OCI-LY3 (cell line): Measurements from ENCODE around the gene FBLN7.

Experiments used
- H2AFZ ChIP-seq: fragments of 200-600, 300-600 bp; shearing (Covaris generic); 2 replicates; pipeline ENCODE4 v1.6.0; 2014; ENCODE audit warnings: antibody characterized with exemption, low read depth, low read length
- H3K27ac ChIP-seq: fragments of 200-600, 300-600 bp; sonication (generic); 2 replicates; pipeline ENCODE4 v1.5.1; 2014; ENCODE audit warnings: mild to moderate bottlenecking, low read length, moderate library complexity, mixed read lengths
- H3K27me3 ChIP-seq: fragments of 200-600, 300-600 bp; sonication (generic); 2 replicates; pipeline ENCODE4 v1.6.1; 2014; ENCODE audit warnings: low read depth, low read length, mixed read lengths
- H3K36me3 ChIP-seq: fragments of 200-600, 300-600 bp; sonication (generic); replicated peaks from 2 replicates; pipeline ENCODE3; 2014; ENCODE audit warnings: low read depth, low read length, mixed read lengths
- H3K4me1 ChIP-seq: fragments of 300-600, 200-600 bp; sonication (generic); 2 replicates; pipeline ENCODE4 v1.6.1; 2014; ENCODE audit warnings: low read length, mixed read lengths
- H3K4me2 ChIP-seq: fragments of 200-600, 300-600 bp; sonication (generic); 2 replicates; pipeline ENCODE4 v1.6.1; 2014; ENCODE audit warnings: low read length, mixed read lengths
- H3K4me3 ChIP-seq: fragments of 300-600, 200-600 bp; sonication (generic); 2 replicates; pipeline ENCODE4 v1.5.1; 2014; ENCODE audit warnings: antibody characterized with exemption, mild to moderate bottlenecking, low read length, moderate library complexity
- H3K79me2 ChIP-seq: fragments of 300-600, 200-600 bp; shearing (Covaris generic); 2 replicates; pipeline ENCODE4 v1.6.1; 2014; ENCODE audit warnings: mild to moderate bottlenecking, low read length, mixed read lengths
- H3K9ac ChIP-seq: fragments of 300-600, 200-600 bp; shearing (Covaris generic); 2 replicates; pipeline ENCODE4 v1.6.0; 2014; ENCODE audit warnings: mild to moderate bottlenecking, low read length, moderate library complexity
- H3K9me3 ChIP-seq: fragments of 200-600, 300-600 bp; shearing (Covaris generic); 2 replicates; pipeline ENCODE4 v1.6.1; 2014; ENCODE audit warnings: low read length, mixed read lengths; ENCODE audit not compliant: insufficient read depth
- H4K20me1 ChIP-seq: fragments of 200-600, 300-600 bp; sonication (generic); 2 replicates; pipeline ENCODE4 v1.6.1; 2016; ENCODE audit warnings: low read length, mixed read lengths; ENCODE audit not compliant: insufficient read depth
- EZH2phosphoT487 ChIP-seq: fragments of 200-600 bp; shearing (Covaris generic); IDR thresholded peaks from 2 replicates; pipeline ENCODE4 v1.6.1; 2018; ENCODE audit warnings: antibody characterized with exemption, mixed run types, low read depth
- TF ChIP-seq, protein P1 (sequence below): fragments of 200-600, 300-600 bp; sonication (generic); IDR thresholded peaks from 2 replicates; pipeline ENCODE4 v1.5.1; 2014; ENCODE audit warnings: antibody characterized with exemption, low read length, low read depth

Gene FBLN7

DNA sequence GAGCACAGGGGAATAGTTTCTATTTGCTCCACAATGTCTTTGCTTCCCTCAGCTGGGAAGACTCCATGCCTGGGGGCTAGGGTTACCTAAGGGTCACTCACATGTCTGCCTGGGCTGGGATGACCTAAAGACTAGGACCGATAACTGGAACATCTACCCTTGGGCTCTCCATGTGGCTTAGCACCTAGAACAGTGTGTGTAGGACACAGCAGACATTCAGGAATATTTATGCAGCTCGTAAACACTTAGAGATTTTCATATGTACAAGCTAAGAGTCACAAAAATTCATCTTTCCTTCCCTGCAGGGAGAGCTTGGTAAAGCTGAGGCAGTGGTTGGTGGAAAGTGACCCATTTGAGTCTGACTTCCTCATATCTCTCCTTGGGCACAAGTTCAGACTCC is 55.8 kb downstream of the FBLN7 start:
- H3K4me2 ChIP-seq, result no peak overlapping the region
- TF ChIP-seq EZH2phosphoT487, result no peak
- TF ChIP-seq, protein P1, sequence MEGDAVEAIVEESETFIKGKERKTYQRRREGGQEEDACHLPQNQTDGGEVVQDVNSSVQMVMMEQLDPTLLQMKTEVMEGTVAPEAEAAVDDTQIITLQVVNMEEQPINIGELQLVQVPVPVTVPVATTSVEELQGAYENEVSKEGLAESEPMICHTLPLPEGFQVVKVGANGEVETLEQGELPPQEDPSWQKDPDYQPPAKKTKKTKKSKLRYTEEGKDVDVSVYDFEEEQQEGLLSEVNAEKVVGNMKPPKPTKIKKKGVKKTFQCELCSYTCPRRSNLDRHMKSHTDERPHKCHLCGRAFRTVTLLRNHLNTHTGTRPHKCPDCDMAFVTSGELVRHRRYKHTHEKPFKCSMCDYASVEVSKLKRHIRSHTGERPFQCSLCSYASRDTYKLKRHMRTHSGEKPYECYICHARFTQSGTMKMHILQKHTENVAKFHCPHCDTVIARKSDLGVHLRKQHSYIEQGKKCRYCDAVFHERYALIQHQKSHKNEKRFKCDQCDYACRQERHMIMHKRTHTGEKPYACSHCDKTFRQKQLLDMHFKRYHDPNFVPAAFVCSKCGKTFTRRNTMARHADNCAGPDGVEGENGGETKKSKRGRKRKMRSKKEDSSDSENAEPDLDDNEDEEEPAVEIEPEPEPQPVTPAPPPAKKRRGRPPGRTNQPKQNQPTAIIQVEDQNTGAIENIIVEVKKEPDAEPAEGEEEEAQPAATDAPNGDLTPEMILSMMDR, result no peak

DNA sequence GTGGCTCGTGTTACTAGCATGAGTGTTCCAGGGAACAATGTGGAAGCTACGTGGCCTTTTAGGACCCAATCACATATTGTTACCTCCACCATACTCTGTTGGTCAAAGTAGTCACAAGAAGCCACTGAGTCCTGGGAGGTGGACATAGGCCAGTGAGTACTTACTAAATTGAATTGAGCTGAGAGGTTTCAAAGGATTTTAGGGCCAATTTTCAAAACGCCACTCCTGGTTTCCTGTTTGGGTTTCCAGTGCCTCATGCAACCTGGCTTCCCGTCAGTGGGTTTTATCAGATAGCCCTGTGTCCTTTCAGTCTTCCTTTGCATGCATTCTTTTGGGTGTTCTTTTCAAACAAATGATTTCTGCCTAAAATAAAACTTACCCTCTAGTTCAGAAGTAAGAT is 56.3 kb downstream of the FBLN7 start:
- Histone ChIP-seq H3K36me3 (no peaks in the 10 kb centered on the region), H3K9ac (no peak overlapping the region), H4K20me1 (no peaks in the 10 kb centered on the region), H3K79me2 (no peaks in the 10 kb centered on the region), H3K4me3 (no peak overlapping the region), H3K4me2 (no peak overlapping the region), H3K27ac (no peak overlapping the region), H3K9me3 (no peaks in the 10 kb centered on the region), H3K4me1 (no peaks in the 10 kb centered on the region), H3K27me3 (no peaks in the 10 kb centered on the region), H2AFZ (no peak overlapping the region)
- TF ChIP-seq EZH2phosphoT487, result no peak
- TF ChIP-seq, protein P1, result no peak

More for the DNA sequence above, 55.8 kb downstream of the FBLN7 start:
- H3K4me3 ChIP-seq, result no peak overlapping the region
- H3K9me3 ChIP-seq, result no peaks in the 10 kb centered on the region
- H3K36me3 ChIP-seq, result no peaks in the 10 kb centered on the region
- no peak overlapping the region for H3K9ac ChIP-seq
- H3K4me1 ChIP-seq, result no peaks in the 10 kb centered on the region
- no peaks in the 10 kb centered on the region for H4K20me1 ChIP-seq
- H2AFZ ChIP-seq, result no peak overlapping the region
- no peak overlapping the region for H3K27ac ChIP-seq
- no peaks in the 10 kb centered on the region for H3K79me2 ChIP-seq
- H3K27me3 ChIP-seq, result no peaks in the 10 kb centered on the region

DNA sequence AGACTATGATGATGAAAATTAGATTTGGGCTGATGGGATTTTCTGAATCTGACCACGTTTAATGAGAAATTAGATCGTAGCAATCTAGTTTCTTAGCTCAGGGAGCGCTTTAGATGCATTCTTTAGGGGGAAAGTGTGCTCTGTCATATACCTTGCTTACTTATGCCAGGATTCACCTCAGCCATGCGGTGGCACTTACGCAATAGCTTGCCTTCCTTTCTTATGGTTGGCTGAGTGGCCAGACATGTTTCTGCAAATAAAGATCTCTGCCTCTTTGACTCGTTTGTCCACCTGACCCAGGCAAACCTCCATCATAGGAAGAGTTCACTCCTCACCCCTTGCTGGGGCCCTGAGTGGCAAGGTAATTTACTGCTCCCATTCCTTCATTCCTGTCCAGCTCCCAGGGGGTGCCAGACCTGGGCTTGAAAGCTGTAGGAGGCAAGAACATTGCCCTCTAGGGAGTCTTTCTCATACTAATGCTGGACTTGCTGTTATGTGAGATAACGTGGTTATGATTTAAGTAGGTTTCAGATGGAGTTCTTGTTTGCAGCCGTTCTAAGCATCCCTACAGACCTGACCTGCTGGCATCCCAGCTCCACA is 57.1 kb downstream of the FBLN7 start:
- H3K9me3 ChIP-seq, result no peaks in the 10 kb centered on the region
- H3K27ac ChIP-seq, result no peak overlapping the region
- H3K4me3 ChIP-seq, result no peak overlapping the region
- no peaks in the 10 kb centered on the region for H3K36me3 ChIP-seq
- no peak for TF ChIP-seq EZH2phosphoT487
- TF ChIP-seq, protein P1, result no peak
- H3K4me1 ChIP-seq, result no peaks in the 10 kb centered on the region
- no peaks in the 10 kb centered on the region for H3K27me3 ChIP-seq
- H4K20me1 ChIP-seq, result no peaks in the 10 kb centered on the region
- no peaks in the 10 kb centered on the region for H3K79me2 ChIP-seq
- H2AFZ ChIP-seq, result no peak overlapping the region
- no peak overlapping the region for H3K9ac ChIP-seq
- no peak overlapping the region for H3K4me2 ChIP-seq

DNA sequence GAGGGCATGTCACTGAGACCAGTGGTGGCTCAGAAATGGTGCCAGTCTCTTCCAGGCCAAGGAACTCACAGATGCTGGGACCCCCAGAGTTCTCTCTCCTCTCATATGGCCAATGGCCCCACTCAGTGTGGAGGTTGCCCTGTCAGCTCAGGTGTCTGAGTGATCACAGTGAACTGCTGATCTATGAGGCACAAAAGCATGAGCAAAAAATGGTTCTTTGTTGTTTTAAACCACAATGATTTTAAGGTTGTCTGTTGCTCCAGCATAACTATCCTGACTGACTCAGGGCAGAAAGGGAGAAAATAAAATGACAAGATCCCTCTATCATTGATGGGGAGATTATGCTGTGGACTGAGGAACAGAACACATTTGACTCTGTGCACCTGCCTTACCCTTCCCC is 57.8 kb downstream of the FBLN7 start:
- H3K27ac ChIP-seq, result no peak overlapping the region
- TF ChIP-seq, protein P1, result no peak
- no peak for TF ChIP-seq EZH2phosphoT487
- no peaks in the 10 kb centered on the region for H3K36me3 ChIP-seq

More for the DNA sequence above, 57.8 kb downstream of the FBLN7 start:
- Histone ChIP-seq H3K4me3 (no peak overlapping the region), H3K27me3 (no peaks in the 10 kb centered on the region), H2AFZ (no peak overlapping the region), H4K20me1 (no peaks in the 10 kb centered on the region), H3K9me3 (no peaks in the 10 kb centered on the region), H3K4me2 (no peak overlapping the region), H3K4me1 (no peaks in the 10 kb centered on the region), H3K79me2 (no peaks in the 10 kb centered on the region), H3K9ac (no peak overlapping the region)
